ENCODE measurements around the gene FRG2.
"Not testable (repeated sequence)": the region's sequence is repeated elsewhere in the genome, so short reads cannot be mapped to it uniquely, and the experiment has no call there.

GRCh38 chr4:190019859-190020463, 7.1 kb downstream of the FRG2 start:
- TF ChIP-seq, protein P1, sequence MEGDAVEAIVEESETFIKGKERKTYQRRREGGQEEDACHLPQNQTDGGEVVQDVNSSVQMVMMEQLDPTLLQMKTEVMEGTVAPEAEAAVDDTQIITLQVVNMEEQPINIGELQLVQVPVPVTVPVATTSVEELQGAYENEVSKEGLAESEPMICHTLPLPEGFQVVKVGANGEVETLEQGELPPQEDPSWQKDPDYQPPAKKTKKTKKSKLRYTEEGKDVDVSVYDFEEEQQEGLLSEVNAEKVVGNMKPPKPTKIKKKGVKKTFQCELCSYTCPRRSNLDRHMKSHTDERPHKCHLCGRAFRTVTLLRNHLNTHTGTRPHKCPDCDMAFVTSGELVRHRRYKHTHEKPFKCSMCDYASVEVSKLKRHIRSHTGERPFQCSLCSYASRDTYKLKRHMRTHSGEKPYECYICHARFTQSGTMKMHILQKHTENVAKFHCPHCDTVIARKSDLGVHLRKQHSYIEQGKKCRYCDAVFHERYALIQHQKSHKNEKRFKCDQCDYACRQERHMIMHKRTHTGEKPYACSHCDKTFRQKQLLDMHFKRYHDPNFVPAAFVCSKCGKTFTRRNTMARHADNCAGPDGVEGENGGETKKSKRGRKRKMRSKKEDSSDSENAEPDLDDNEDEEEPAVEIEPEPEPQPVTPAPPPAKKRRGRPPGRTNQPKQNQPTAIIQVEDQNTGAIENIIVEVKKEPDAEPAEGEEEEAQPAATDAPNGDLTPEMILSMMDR (conservative IDR thresholded peaks at IDR 0.05), result not testable (repeated sequence)
- TF ChIP-seq ZFX (IDR thresholded peaks at IDR 0.05), result not testable (repeated sequence)
